ENCODE data around the gene IGSF23.

GRCh38 chr19:44680536-44680935 is 67.2 kb downstream of the IGSF23 start:
- no peak for TF ChIP-seq POLR2A (IDR thresholded peaks at IDR 0.05; ENCODE audit: low read depth, low read length)
- no peak for TF ChIP-seq TAF1 (IDR thresholded peaks at IDR 0.05; ENCODE audit: low read depth, low read length)
- no peak for TF ChIP-seq POLR2AphosphoS5 (IDR thresholded peaks at IDR 0.05; ENCODE audit: low read depth, low read length)
- TF ChIP-seq SPI1 (IDR thresholded peaks at IDR 0.05; ENCODE audit: low read depth, low read length): no peak
- no peak for TF ChIP-seq PAX5 (IDR thresholded peaks at IDR 0.05; ENCODE audit: insufficient read depth, low read length, severe bottlenecking)
- no peak for TF ChIP-seq POU2F2 (IDR thresholded peaks at IDR 0.05; ENCODE audit: low read depth, low read length)

Measured in GM12891 (cell line).